Loucy (cell line): ENCODE measurements around the gene PKD1.
A peak's percentile ranks its signal among the peaks of the same experiment; 100 is the strongest.

ENCODE experiments used
- H2AFZ ChIP-seq: fragments of 200-600 bp; sonication (generic); 2 replicates; pipeline ENCODE4 v1.6.0; 2016; ENCODE audit warnings: antibody characterized with exemption, mild to moderate bottlenecking, low read length, moderate library complexity
- H3F3A ChIP-seq: fragments of 200-600 bp; 2 replicates; pipeline ENCODE4 v1.6.0; 2016; ENCODE audit warnings: antibody characterized with exemption, low read depth, mild to moderate bottlenecking
- H3K27me3 ChIP-seq: fragments of 200-600 bp; sonication (generic); 2 replicates; pipeline ENCODE4 v1.6.1; 2014; ENCODE audit warnings: low read length, mild to moderate bottlenecking; ENCODE audit not compliant: insufficient read depth, poor library complexity, severe bottlenecking
- H3K36me3 ChIP-seq: fragments of 200-600 bp; sonication (generic); 2 replicates; pipeline ENCODE4 v1.6.1; 2016; ENCODE audit warnings: low read length; ENCODE audit not compliant: insufficient read depth
- H3K4me1 ChIP-seq: fragments of 200-600 bp; sonication (generic); 2 replicates; pipeline ENCODE4 v1.5.1; 2014; ENCODE audit warnings: low read length, mild to moderate bottlenecking; ENCODE audit not compliant: insufficient read depth, poor library complexity, severe bottlenecking
- H3K4me2 ChIP-seq: fragments of 200-600 bp; sonication (generic); 2 replicates; pipeline ENCODE4 v1.6.0; 2014; ENCODE audit warnings: antibody characterized with exemption, low read length, low read depth, mild to moderate bottlenecking; ENCODE audit not compliant: poor library complexity, severe bottlenecking
- H3K4me3 ChIP-seq: fragments of 200-600 bp; sonication (generic); 2 replicates; pipeline ENCODE4 v1.5.1; 2014; ENCODE audit warnings: low read length, mild to moderate bottlenecking, mixed read lengths; ENCODE audit not compliant: poor library complexity, severe bottlenecking
- H3K79me2 ChIP-seq: fragments of 200-600 bp; sonication (generic); 2 replicates; pipeline ENCODE4 v1.6.1; 2014; ENCODE audit warnings: low read length; ENCODE audit not compliant: insufficient read depth
- H3K9ac ChIP-seq: fragments of 200-600 bp; sonication (generic); 2 replicates; pipeline ENCODE4 v1.6.0; 2014; ENCODE audit warnings: mild to moderate bottlenecking, low read depth, low read length, moderate library complexity; ENCODE audit not compliant: poor library complexity, severe bottlenecking
- H3K9me2 ChIP-seq: fragments of 200-600 bp; sonication (generic); replicated peaks from 2 replicates; pipeline ENCODE4 v1.6.1; 2016; ENCODE audit warnings: low read depth, low read length, mixed read lengths
- H3K9me3 ChIP-seq: fragments of 200-600 bp; sonication (generic); 2 replicates; pipeline ENCODE4 v1.6.1; 2014; ENCODE audit warnings: mild to moderate bottlenecking, antibody characterized with exemption, low read length, low read depth; ENCODE audit not compliant: insufficient read depth
- H4K20me1 ChIP-seq: fragments of 200-600 bp; sonication (generic); 2 replicates; pipeline ENCODE4 v1.6.0; 2014; ENCODE audit warnings: antibody characterized with exemption, low read length, mild to moderate bottlenecking; ENCODE audit not compliant: insufficient read depth, poor library complexity, severe bottlenecking
- CTCF ChIP-seq: fragments of 200-600 bp; sonication (generic); conservative IDR thresholded peaks from 2 replicates; pipeline ENCODE4 v1.5.1; 2014; ENCODE audit warnings: mild to moderate bottlenecking, antibody characterized with exemption, low read length
- EZH2phosphoT487 ChIP-seq: fragments of 200-600 bp; IDR thresholded peaks from 2 replicates; pipeline ENCODE4 v1.6.1; 2018; ENCODE audit warnings: antibody characterized with exemption, mild to moderate bottlenecking, moderate library complexity, borderline replicate concordance

Gene PKD1

GRCh38 chr16:2147981-2148671, 12.4 kb upstream of the PKD1 start, which contains the start of gene RAB26:
Gene RAB26 (plus strand): TSS chr16:2148625. CDS start chr16:2148784, 159 bp downstream.
- Histone ChIP-seq H3K4me1 (no peaks in the 10 kb centered on the region), H3K9me2 (no peaks in the 10 kb centered on the region), H2AFZ (no peak within 1 kb of the TSS), H3K4me2 (peak within 1 kb of the TSS; percentile 58), H3K9ac (peak within 1 kb of the TSS; percentile 50), H3K27me3 (no peaks in the 10 kb centered on the region), H4K20me1 (peaks cover 29% of the 10 kb centered on the region), H3K9me3 (no peaks in the 10 kb centered on the region), H3F3A (no peaks in the 10 kb centered on the region), H3K4me3 (peak within 1 kb of the TSS; percentile 56), H3K79me2 (peaks cover 20% of the 10 kb centered on the region), H3K36me3 (no peaks in the 10 kb centered on the region)
- no peak for TF ChIP-seq CTCF
- no peak for TF ChIP-seq EZH2phosphoT487

GRCh38 chr16:2147378-2147777, 11.7 kb upstream of the PKD1 start:
- Histone ChIP-seq H3K4me3 (no peak overlapping the region), H3K36me3 (no peaks in the 10 kb centered on the region), H3K9me3 (no peaks in the 10 kb centered on the region), H3K79me2 (peaks cover 13% of the 10 kb centered on the region; the same call in 1 of the 2 replicates), H3K9ac (no peak overlapping the region), H3K27me3 (no peaks in the 10 kb centered on the region), H3K4me2 (no peak overlapping the region), H3F3A (no peaks in the 10 kb centered on the region), H2AFZ (no peak overlapping the region), H3K4me1 (no peaks in the 10 kb centered on the region), H4K20me1 (peaks cover 23% of the 10 kb centered on the region), H3K9me2 (no peaks in the 10 kb centered on the region)
- TF ChIP-seq CTCF, result no peak
- no peak for TF ChIP-seq EZH2phosphoT487

GRCh38 chr16:2145843-2146242, 10.1 kb upstream of the PKD1 start:
- H3K4me1 ChIP-seq, result no peaks in the 10 kb centered on the region
- H4K20me1 ChIP-seq, result peaks cover 13% of the 10 kb centered on the region
- no peaks in the 10 kb centered on the region for H3K9me2 ChIP-seq
- TF ChIP-seq CTCF (no peak), EZH2phosphoT487 (no peak)
- H3K4me3 ChIP-seq, result no peak overlapping the region
- no peak overlapping the region for H3K9ac ChIP-seq
- H3K27me3 ChIP-seq, result no peaks in the 10 kb centered on the region
- H3K9me3 ChIP-seq, result no peaks in the 10 kb centered on the region
- H3K4me2 ChIP-seq, result no peak overlapping the region
- no peak overlapping the region for H2AFZ ChIP-seq
- no peaks in the 10 kb centered on the region for H3K36me3 ChIP-seq
- H3F3A ChIP-seq, result no peaks in the 10 kb centered on the region
- H3K79me2 ChIP-seq, result 0 out of 2 replicates have a peak, but pooled peaks cover 4% of the 10 kb centered on the region
